Uterus (tissue), 4 donors: ENCODE results near the gene PRR15. TPM values are rescaled to one million over a fixed set of nuclear protein-coding genes. Genes with fewer than 3 reads are reported as not detected.

ENCODE experiments used
- DNase-seq, 2 donors: peaks; one replicate each; pipeline ENCODE4 v3.0.0-alpha.2; 2019 to 2020
- H3K27ac ChIP-seq, 2 donors: fragments of 200-600 bp; sonication (generic); 1 replicate in 1 of 2; 2 replicates in 1 of 2; pipeline ENCODE4 v1.5.1; 2016 to 2018
- H3K27me3 ChIP-seq, 2 donors: fragments of 200-600 bp; sonication (generic); one replicate each; pipeline ENCODE4 v1.5.1; 2018 to 2019; ENCODE audit warnings: control low read depth in 1 of 2
- H3K36me3 ChIP-seq, 2 donors: fragments of 200-600 bp; sonication (generic); one replicate each; pipeline ENCODE4 v1.5.1; 2019; ENCODE audit warnings: control low read depth in 1 of 2
- H3K4me1 ChIP-seq, 2 donors: fragments of 200-600 bp; sonication (generic); one replicate each; pipeline ENCODE4 v1.5.1; 2018 to 2019; ENCODE audit warnings: control low read depth in 1 of 2
- H3K4me3 ChIP-seq, 2 donors: fragments of 200-600 bp; sonication (generic); 1 replicate in 1 of 2; 2 replicates in 1 of 2; pipeline ENCODE4 v1.5.1; 2018 to 2019; ENCODE audit warnings: mild to moderate bottlenecking in 1 of 2
- H3K9me3 ChIP-seq, 2 donors: fragments of 200-600 bp; sonication (generic); one replicate each; pipeline ENCODE4 v1.5.1; 2019; ENCODE audit warnings: control low read depth in 1 of 2
- POLR2A ChIP-seq, 2 donors: fragments of 450-650 bp; IDR thresholded peaks; one replicate each; pipeline ENCODE4 v1.6.1; 2016; ENCODE audit warnings: antibody characterized with exemption in 2 of 2, mild to moderate bottlenecking in 1 of 2, moderate library complexity in 1 of 2
- intact Hi-C: fragments of 100-400 bp; cut with DNase I; formaldehyde crosslinking; loops from one replicate; pipeline ENCODE4 v1.15.1; 2023; ENCODE audit warnings: low total_unique reads
- total RNA-seq, 4 donors: library from RNA; depleted of rRNA in 3 of 4; stranded (reverse); fragments of >200 nt in 3 of 4; gene quantifications; one replicate each; pipeline versions ENCODE4 v1.1.0 to v1.2.4, GENCODE V29; 2014 to 2023
- TF ChIP-seq, protein P1 (sequence below), 4 experiments: fragments of 200-600 bp in 2 of 4; fragments of 450-650 bp in 2 of 4; sonication (generic) in 2 of 4; IDR thresholded peaks; one replicate each; pipeline ENCODE4 v1.5.1; 2016 to 2019; ENCODE audit warnings: antibody characterized with exemption in 4 of 4, mild to moderate bottlenecking in 2 of 4, moderate library complexity in 1 of 4
- donor health status: DM: yes; HTN: yes; CAD: no.

PRR15 gene
- total RNA-seq, 4 donors from 2014 or later: 1.8 to 2.3 TPM; not detected in 2

DNA sequence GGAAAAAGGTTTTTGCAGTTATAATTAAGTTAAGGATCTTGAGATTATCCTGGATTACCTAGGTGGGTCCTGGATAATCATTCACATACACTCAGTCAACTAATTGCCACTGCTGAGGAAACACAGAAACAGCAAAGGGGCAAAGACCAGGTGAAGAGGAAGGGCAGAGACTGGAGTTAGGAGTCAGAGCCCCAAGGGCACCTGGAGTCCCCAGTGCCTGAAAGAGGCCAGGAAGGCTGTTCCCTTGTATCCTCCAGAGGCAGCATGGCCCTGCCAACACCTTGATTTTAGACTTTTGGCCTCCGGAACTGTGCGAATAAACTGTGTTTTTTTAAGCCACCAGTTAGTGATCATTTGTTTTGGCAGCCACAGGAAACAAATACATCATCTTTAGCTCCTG lies 24.6 kb downstream of the PRR15 start:
- Histone ChIP-seq H3K27me3 (no peaks in the 10 kb centered on the region), H3K4me1 (no peaks in the 10 kb centered on the region), H3K4me3 (no peak overlapping the region), H3K27ac (no peak overlapping the region), H3K36me3 (no peaks in the 10 kb centered on the region), H3K9me3 (no peaks in the 10 kb centered on the region)
- intact Hi-C loops: no loop called here
- DNase-seq: no peak
- TF ChIP-seq, protein P1, sequence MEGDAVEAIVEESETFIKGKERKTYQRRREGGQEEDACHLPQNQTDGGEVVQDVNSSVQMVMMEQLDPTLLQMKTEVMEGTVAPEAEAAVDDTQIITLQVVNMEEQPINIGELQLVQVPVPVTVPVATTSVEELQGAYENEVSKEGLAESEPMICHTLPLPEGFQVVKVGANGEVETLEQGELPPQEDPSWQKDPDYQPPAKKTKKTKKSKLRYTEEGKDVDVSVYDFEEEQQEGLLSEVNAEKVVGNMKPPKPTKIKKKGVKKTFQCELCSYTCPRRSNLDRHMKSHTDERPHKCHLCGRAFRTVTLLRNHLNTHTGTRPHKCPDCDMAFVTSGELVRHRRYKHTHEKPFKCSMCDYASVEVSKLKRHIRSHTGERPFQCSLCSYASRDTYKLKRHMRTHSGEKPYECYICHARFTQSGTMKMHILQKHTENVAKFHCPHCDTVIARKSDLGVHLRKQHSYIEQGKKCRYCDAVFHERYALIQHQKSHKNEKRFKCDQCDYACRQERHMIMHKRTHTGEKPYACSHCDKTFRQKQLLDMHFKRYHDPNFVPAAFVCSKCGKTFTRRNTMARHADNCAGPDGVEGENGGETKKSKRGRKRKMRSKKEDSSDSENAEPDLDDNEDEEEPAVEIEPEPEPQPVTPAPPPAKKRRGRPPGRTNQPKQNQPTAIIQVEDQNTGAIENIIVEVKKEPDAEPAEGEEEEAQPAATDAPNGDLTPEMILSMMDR (IDR thresholded peaks at IDR 0.05): no peak
- TF ChIP-seq POLR2A (IDR thresholded peaks at IDR 0.05): no peak

DNA sequence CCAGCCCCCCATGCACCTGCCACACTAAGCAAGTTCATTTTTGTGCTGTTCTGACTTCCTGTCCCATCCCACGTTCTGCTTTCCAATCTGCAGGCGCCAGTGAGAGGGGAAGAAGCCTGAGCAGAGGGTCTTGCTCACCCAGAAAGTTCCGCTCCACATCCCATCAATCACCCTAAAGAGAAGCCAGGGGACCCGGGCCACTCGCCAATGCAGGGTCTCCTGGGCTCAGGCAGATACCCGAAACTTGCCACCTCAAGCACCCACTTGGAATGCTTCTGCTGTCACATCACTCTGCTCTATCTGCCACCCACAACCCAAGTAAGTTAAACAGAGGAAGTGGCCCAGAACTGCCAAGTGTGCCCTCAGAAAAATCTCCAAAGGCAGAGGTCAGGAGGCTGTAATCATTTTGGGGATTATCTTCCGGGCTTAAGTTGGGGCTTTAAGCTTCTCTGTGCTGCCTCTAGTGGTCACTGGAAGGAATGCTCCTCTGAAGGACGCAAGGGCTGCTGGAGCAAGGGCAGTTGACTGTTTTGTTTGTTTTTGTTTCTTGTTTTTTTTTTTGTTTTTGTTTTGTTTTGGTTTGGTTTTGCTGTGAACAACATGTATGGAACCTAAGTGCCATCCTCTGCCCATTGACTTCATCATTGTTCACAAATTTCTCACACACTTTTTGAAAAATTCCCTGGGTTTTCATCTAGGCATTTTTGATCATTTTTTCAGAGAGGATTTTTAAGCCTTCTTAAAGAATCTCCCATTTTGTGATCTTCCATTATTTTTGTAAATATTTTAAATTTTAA lies 25.5 kb downstream of the PRR15 start:
- intact Hi-C loops: no loop called here
- Histone ChIP-seq H3K36me3 (no peaks in the 10 kb centered on the region), H3K27me3 (no peaks in the 10 kb centered on the region), H3K4me3 (no peak overlapping the region), H3K9me3 (no peaks in the 10 kb centered on the region), H3K4me1 (no peaks in the 10 kb centered on the region), H3K27ac (no peak overlapping the region)
- TF ChIP-seq, protein P1 (IDR thresholded peaks at IDR 0.05): peak; percentile 37 to 76 (median 45)
- TF ChIP-seq POLR2A (IDR thresholded peaks at IDR 0.05): no peak
- no peak for DNase-seq

DNA sequence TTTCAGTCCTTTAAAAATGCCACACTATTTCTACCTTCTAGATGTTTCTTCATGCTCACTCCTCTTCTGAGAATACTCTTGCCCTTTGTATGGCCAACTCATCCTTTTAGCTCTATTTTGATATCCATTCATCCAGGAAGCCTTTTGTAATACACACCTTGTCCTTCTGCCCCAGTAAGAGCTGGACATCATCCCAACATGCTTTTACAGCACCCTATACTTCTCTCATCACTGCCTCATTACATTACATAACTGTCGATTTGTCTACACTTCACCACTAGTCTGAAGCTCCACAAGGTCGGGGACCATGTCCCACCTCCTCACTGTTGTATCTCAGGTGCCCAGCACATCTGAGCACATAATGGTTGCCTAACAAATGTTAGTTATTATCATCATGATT lies 29.2 kb downstream of the PRR15 start:
- Histone ChIP-seq H3K9me3 (no peaks in the 10 kb centered on the region), H3K27me3 (no peaks in the 10 kb centered on the region), H3K4me3 (no peak overlapping the region), H3K36me3 (no peaks in the 10 kb centered on the region), H3K27ac (no peak overlapping the region), H3K4me1 (no peaks in the 10 kb centered on the region)
- intact Hi-C loops: no loop called here
- DNase-seq: no peak
- no peak for TF ChIP-seq POLR2A (IDR thresholded peaks at IDR 0.05)
- TF ChIP-seq, protein P1 (IDR thresholded peaks at IDR 0.05): no peak

DNA sequence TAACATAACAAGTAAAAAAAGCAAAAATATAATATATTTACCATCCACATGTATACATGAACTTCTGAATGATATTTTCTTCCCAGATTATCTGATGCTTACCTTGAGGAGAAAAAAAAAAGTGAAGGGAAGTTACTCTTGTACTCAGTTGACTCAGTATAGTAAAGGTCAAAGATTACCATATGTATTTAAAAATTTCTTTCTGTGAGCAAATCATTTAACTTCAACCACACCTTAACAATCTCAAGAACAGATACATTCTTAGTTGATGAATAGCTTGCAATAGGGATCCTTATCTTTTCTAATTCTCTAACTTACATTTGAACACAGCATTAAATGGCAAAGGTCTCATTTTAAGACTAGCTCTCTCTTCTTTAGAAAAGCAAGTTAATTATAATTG lies 29.8 kb downstream of the PRR15 start:
- no peak overlapping the region for H3K4me3 ChIP-seq
- no peak for TF ChIP-seq POLR2A (IDR thresholded peaks at IDR 0.05)
- TF ChIP-seq, protein P1 (IDR thresholded peaks at IDR 0.05): no peak
- no peaks in the 10 kb centered on the region for H3K9me3 ChIP-seq
- no peak overlapping the region for H3K27ac ChIP-seq
- H3K36me3 ChIP-seq: no peaks in the 10 kb centered on the region
- H3K4me1 ChIP-seq: no peaks in the 10 kb centered on the region
- DNase-seq: no peak
- no peaks in the 10 kb centered on the region for H3K27me3 ChIP-seq
- intact Hi-C loops: no loop called here

DNA sequence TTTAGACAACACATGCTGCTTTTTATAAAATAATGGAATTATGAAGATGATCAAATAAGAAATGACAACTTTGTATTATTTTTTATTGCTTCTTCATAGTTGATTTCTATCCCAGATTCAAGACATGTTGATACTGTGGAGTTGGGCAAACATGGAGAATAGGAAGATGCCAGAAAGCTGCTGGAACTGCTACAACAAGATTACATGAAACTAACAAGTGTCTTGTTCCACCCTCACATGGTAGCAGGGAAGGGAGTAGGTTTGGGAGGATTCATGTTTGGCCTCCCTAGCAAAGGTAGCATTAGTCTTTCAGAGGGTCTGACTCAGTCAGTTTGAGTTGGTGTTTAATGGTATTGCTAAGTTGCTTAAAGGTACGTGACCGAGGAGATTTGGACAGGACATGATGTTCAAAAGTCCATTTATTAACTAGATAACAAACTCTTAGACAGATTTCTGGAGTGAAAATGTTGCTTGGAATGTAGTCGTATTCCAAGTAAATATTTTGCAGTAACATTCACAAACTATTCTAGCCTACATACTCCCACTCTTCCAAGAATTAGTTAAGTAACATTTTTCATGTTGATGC lies 33.1 kb downstream of the PRR15 start:
- H3K4me1 ChIP-seq: no peaks in the 10 kb centered on the region
- H3K27ac ChIP-seq: peak overlapping the region in 1 of 2 donors; percentile 18
- H3K9me3 ChIP-seq: no peaks in the 10 kb centered on the region
- H3K27me3 ChIP-seq: no peaks in the 10 kb centered on the region
- DNase-seq: no peak
- TF ChIP-seq POLR2A (IDR thresholded peaks at IDR 0.05): no peak
- TF ChIP-seq, protein P1 (IDR thresholded peaks at IDR 0.05): no peak
- intact Hi-C loops: no loop called here
- H3K4me3 ChIP-seq: no peak overlapping the region
- H3K36me3 ChIP-seq: no peaks in the 10 kb centered on the region
